NB4 (cell line): Measurements from ENCODE around the gene NRSN1.

Experiments used
- CTCF ChIP-seq: IDR thresholded peaks from one replicate; pipeline ENCODE4 v1.5.1; 2012; ENCODE audit warnings: low read depth, low read length
- POLR2A ChIP-seq: IDR thresholded peaks from 2 replicates; pipeline ENCODE4 v1.6.1; 2011; ENCODE audit warnings: mild to moderate bottlenecking; ENCODE audit not compliant: insufficient read length; ENCODE audit errors: extremely low read depth

DNA sequence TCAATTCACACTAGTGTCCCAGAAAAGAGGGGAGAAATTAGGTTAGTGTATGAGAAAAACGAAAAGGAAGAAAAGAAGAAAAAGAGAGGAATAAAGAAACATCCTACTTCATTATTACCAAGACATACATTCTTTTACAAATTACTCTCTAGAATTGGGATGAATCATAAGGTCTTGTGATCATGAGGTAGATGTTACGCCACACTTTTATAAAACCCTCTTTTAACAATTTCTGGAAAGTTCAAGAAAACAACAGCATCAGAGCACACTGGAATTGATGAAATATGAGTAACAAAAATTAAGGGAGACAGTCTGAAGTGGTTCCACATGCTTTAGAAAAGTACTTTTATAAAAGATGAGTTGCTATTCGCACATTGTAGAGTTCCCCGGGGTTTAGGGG is 32.6 kb upstream of the NRSN1 start:
- TF ChIP-seq CTCF (no peak), POLR2A (no peak)
